ENCODE results near the gene OSBPL10. TPM values are rescaled to one million over a fixed set of nuclear protein-coding genes. Genes with fewer than 3 reads are reported as not detected.

The OSBPL10 gene
- total and polyA plus RNA-seq, 2 of the 8 experiments (the other 6 are each of a cell fraction or from before 2014, with no cell fraction given) = 26.2 to 86.7 TPM

DNA sequence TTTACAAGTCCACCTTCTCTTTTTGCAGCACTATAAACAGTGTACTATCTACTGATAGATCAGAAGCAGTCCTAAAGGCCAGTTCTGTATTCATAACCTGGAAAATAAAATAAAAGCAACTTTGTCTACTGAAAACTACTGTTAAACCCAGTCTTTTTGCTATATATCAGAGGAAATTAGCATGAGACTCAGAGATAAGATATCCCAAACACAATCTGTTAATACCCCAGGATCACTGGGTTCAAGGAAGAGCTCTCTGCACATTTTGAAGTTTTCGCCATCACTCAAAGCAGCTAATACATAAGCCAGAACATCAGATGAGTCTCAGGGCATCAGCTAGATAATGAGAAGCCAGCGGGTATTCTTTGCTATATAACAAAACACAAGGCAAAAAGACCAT, 21.8 kb downstream of the OSBPL10 start:
- Histone ChIP-seq H2AK5ac (ENCODE audit: low read depth, low read length) (peak overlapping the region; percentile 79; the same call in 1 of the 2 replicates), H3K4me3 (ENCODE audit: extremely low read depth in 1 of 4, insufficient read depth in 2 of 4, low read depth in 3 of 4, low read length in 4 of 4) (peak overlapping the region in 3 of 4 experiments; percentile 26 to 52 (median 40); a peak in 4 of 8 replicates), H3K36me3 (ENCODE audit: control insufficient read depth in 2 of 4, insufficient read depth in 4 of 4, low read length in 3 of 4) (peaks cover 0 to 11% (median 4%) of the 10 kb centered on the region in 4 experiments; a peak in 4 of 8 replicates), H3K9ac (replicated peaks in 1 of 4; ENCODE audit: extremely low read depth in 1 of 4, low read depth in 3 of 4, low read length in 3 of 4) (no peak overlapping the region), H4K5ac (ENCODE audit: insufficient read length, low read depth, low read length) (peak overlapping the region; percentile 42), H4K8ac (ENCODE audit: extremely low read depth, insufficient read depth, low read length) (no peak overlapping the region), H2BK20ac (ENCODE audit: low read length) (no peak overlapping the region), H2BK12ac (ENCODE audit: low read depth, low read length) (no peak overlapping the region), H3K27ac (ENCODE audit: low read depth, low read length) (peak overlapping the region; percentile 78; the same call in 1 of the 2 replicates), H4K20me1 (replicated peaks in 1 of 2; ENCODE audit: control insufficient read depth in 1 of 2, insufficient read depth in 2 of 2, low read length in 2 of 2) (no peaks in the 10 kb centered on the region), H2BK5ac (ENCODE audit: low read depth, low read length) (peak overlapping the region; percentile 89; the same call in 1 of the 2 replicates), H3K4me1 (replicated peaks in 1 of 4; ENCODE audit: control insufficient read depth in 3 of 4, insufficient read depth in 4 of 4, low read length in 3 of 4) (peaks cover 2 to 29% (median 16%) of the 10 kb centered on the region in 4 experiments), H3K79me2 (ENCODE audit: control insufficient read depth in 1 of 2, insufficient read depth in 2 of 2, low read length in 2 of 2) (peaks cover 8 to 82% of the 10 kb centered on the region in 2 experiments), H3K9me3 (ENCODE audit: insufficient read depth in 2 of 2, low read depth in 1 of 2, low read length in 1 of 2) (peaks cover 11 to 17% of the 10 kb centered on the region in 2 experiments), H3K4me2 (ENCODE audit: insufficient read depth in 1 of 2, low read depth in 2 of 2, low read length in 2 of 2) (peak overlapping the region; percentile 64 to 85), H3K79me1 (ENCODE audit: low read depth, low read length) (no peaks in the 10 kb centered on the region; the same call in 1 of the 2 replicates), H3K56ac (replicated peaks; ENCODE audit: insufficient read length, low read depth, low read length) (no peak overlapping the region), H2BK15ac (ENCODE audit: low read length) (no peak overlapping the region), H2AFZ (ENCODE audit: low read length) (no peak overlapping the region), H3K14ac (ENCODE audit: insufficient read length) (no peak overlapping the region), H2BK120ac (replicated peaks; ENCODE audit: low read depth, low read length) (peak overlapping the region; percentile 5), H3K4ac (replicated peaks; ENCODE audit: insufficient read length, low read depth, low read length) (no peak overlapping the region), H3K23me2 (ENCODE audit: low read depth, low read length) (peaks cover 2% of the 10 kb centered on the region), H4K91ac (replicated peaks; ENCODE audit: insufficient read length, low read length) (peak overlapping the region; percentile 63), H3K23ac (ENCODE audit: insufficient read length) (no peak overlapping the region), H3K18ac (ENCODE audit: extremely low read depth, low read length) (peak overlapping the region; percentile 64; the same call in 1 of the 2 replicates), H3K27me3 (replicated peaks in 1 of 4; ENCODE audit: control insufficient read depth in 3 of 4, extremely low read depth in 1 of 4, insufficient read depth in 3 of 4, low read length in 3 of 4) (no peaks in the 10 kb centered on the region)
- 33% methylated on average over 2 of the region's 2 CpGs; no CpG with 5 or more reads in 1 of the 2 experiments for WGBS, 2 experiments (ENCODE audit: extremely low coverage in 1 of 2, insufficient coverage in 1 of 2, insufficient read length in 1 of 2, insufficient replicate concordance in 2 of 2, low coverage in 1 of 2, low lambda C conversion rate in 2 of 2, missing lambda C conversion rate in 1 of 2)
- peak in 1 of 2 experiments; percentile 1 for DNase-seq (ENCODE audit: low read depth in 1 of 2, low spot score in 2 of 2)
- peak; percentile 13 for FAIRE-seq
- POLR2A ChIA-PET (ENCODE audit: partially characterized antibody) = interaction anchor here (2.3 to 2.6 kb wide), 2 partner anchors 11 to 49 kb away, joined by 7 to 30 read pairs; no protein-coding TSS in a partner anchor
- CTCF ChIA-PET (ENCODE audit: partially characterized antibody) = interaction anchor here (0.6 to 2.1 kb wide), 2 partner anchors 13 to 18 kb away, joined by 3 to 4 read pairs; no protein-coding TSS in a partner anchor
- TF ChIP-seq EGR1 (IDR thresholded peaks at IDR 0.05; ENCODE audit: borderline replicate concordance, low read depth, low read length) (no peak), HDAC2 (IDR thresholded peaks at IDR 0.05; ENCODE audit: borderline replicate concordance in 1 of 2, low read depth in 2 of 2, low read length in 2 of 2) (no peak), KDM5A (IDR thresholded peaks at IDR 0.05; ENCODE audit: low read length) (no peak), SRF (IDR thresholded peaks at IDR 0.05; ENCODE audit: low read depth, low read length) (no peak), POLR2A (IDR thresholded peaks at IDR 0.05; ENCODE audit: control extremely low read depth in 1 of 2, low read depth in 2 of 2, low read length in 2 of 2) (no peak), KDM4A (IDR thresholded peaks at IDR 0.05; ENCODE audit: low read depth, low read length, severe bottlenecking) (no peak), FOSL1 (IDR thresholded peaks at IDR 0.05; ENCODE audit: insufficient read depth, low read depth, low read length) (no peak)
- TF ChIP-seq, protein P1, sequence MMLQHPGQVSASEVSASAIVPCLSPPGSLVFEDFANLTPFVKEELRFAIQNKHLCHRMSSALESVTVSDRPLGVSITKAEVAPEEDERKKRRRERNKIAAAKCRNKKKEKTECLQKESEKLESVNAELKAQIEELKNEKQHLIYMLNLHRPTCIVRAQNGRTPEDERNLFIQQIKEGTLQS (IDR thresholded peaks at IDR 0.05; ENCODE audit: insufficient read depth, low read depth, low read length) = no peak
- TF ChIP-seq, protein P2, sequence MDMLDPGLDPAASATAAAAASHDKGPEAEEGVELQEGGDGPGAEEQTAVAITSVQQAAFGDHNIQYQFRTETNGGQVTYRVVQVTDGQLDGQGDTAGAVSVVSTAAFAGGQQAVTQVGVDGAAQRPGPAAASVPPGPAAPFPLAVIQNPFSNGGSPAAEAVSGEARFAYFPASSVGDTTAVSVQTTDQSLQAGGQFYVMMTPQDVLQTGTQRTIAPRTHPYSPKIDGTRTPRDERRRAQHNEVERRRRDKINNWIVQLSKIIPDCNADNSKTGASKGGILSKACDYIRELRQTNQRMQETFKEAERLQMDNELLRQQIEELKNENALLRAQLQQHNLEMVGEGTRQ (IDR thresholded peaks at IDR 0.05; ENCODE audit: low read length) = no peak
